HS-27A (cell line): ENCODE results near the gene HIGD2A.

ENCODE experiments used
- DNase-seq: peaks from one replicate; pipeline ENCODE4 v3.0.0-alpha.2; 2012; ENCODE audit warnings: low read depth, missing footprints

Gene HIGD2A

DNA sequence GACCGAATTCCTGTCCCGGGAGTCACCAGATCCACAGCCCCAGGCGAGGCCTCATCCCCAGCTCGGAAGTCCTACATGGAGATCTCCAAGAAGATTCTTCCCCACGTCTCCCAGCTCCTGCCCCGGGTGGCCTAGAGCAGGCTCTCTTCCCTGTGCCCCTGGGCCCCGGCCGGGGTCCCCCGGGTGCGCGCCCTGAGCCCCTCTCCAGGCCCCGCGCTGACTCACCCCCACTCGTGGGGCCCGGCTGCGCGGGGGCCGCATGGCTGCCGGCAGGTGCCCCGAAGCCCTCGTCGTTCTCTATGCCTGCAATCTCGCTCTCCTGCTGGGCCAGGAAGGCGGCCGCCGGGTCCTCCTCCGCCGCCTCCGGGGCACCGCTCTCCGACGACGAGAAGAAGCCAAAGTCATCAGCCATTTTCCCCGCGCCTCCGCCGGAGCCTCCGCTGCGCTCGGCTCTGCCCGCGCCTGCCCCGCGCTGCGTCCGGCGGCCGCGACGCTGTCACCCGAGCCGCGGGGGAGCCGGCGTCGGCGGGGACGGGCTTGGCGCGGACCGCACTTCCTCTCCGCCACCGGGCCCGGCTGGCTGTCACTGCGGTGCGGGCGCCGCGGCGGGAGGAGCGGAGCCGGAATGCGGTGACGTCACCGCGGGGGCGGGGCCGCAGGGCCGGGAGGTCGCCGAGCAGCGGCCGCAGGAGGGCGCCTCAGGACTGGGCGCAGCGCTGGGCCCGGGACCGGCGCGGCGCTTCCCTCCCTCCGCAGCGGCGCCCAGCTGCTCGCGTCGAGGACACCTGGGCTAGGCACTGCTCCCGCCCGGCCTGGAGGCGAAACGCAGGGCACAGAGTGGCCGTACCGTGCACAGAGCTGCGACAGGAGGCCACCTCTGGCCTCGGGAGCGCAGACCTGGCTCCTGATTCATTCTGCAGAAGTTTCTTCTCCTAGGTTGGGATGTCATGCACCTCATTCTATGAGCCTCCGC is 27.7 kb downstream of the HIGD2A start, which contains the start of gene CLTB:
TSS of gene CLTB (minus strand) at position 588 of the 973 bp plus-strand sequence. CDS start at position 412, 176 bp downstream.
- peak; percentile 27 for DNase-seq

DNA sequence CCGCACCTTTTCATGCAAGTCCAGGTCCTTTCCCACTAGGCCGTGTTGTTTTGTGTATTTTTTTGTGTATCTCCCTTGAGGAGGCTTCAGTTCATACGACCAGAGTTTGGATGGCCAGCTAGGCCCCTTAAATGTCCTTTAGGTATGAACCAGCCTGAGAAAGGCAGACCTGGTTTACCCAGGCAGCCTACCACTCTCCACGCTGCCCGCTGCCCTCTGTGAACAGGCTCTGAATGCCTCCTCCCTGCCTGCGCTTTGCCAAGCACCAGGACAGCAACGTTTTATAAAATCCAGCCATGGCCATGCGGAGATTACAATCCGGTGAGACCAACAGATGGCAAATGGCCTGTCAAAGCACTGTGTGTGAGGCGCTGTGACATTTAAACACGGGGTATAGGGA is 28.4 kb downstream of the HIGD2A start:
- no peak for DNase-seq

DNA sequence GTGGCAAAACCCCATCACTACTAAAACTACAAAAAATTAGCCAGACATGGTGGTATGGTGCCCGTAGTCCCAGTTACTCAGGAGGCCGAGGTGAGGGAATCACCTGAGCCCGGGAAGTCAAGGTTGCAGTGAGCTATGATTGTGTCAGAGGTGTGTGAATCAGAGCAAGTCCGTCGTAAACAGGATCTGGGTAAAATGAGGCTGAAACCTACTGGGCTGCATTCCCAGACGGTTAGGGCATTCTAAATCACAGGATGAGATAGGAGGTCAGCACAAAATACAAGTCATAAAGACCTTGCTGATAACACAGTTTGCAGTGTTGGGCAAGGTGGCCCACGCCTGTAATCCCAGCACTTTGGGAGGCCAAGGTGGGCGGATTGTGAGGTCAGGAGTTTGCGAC is 29.7 kb downstream of the HIGD2A start:
- DNase-seq, result no peak

DNA sequence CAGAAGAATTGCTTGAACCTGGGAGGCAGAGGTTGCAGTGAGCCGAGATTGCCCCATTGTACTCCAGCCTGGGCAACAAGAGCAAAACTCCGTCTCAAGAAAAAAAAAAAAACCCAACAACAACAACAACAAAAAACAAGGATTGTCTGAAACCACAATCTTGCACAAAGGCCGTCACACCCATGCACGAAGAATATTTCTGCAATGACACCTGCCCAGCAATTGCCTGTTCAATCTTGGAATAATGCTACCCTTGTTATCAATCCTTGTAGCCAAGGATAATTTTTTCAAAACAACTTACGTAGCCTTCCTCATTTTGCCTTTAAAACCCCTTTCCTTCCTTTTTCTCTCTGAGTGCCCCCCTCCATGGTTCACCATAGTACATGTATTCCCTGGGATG is 31.5 kb downstream of the HIGD2A start:
- no peak for DNase-seq

DNA sequence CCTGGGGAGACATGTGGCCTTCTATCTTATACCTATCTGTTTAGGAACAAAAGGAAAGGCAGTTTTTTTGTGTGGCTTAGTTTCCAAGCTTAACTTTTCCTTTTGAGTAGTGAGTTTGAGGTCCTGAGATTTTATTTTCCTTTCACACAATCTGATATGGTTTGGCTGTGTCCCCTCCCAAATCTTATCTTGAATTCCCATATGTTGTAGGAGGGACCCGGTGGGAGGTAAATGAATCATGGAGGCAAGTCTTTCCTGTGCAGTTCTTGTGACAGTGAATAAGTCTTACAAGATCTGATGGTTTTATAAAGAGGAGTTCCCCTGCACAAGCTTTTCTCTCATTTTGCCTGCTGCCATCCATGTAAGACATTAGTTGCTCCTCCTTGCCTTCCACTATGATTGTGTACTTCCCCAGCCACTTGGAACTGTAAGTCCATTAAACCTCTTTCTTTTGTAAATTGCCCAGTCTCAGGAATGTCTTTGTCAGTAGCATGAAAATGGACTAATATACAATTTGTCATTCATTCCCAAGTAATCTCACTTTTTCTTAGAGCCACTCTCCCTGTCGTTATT is 32.5 kb downstream of the HIGD2A start:
- DNase-seq, result no peak

DNA sequence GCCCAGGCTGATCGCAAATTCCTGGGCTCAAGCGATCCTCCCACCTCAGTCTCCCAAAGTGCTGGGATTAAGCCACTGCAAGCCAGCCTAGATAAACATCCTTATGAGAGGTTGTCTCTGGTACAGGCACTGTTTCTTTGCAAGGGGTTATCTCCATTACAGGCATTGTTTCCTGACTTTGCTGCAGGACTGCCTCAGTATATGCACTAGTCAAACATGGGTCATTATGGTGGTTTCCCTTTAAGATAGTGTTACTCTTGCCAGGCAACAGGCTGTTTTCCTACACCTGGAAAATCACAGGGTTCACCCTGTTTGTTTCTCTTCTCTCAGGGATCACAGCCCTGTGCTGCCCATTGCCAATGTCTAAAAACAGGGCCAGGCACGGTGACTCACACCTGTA is 35.6 kb downstream of the HIGD2A start:
- DNase-seq, result no peak

DNA sequence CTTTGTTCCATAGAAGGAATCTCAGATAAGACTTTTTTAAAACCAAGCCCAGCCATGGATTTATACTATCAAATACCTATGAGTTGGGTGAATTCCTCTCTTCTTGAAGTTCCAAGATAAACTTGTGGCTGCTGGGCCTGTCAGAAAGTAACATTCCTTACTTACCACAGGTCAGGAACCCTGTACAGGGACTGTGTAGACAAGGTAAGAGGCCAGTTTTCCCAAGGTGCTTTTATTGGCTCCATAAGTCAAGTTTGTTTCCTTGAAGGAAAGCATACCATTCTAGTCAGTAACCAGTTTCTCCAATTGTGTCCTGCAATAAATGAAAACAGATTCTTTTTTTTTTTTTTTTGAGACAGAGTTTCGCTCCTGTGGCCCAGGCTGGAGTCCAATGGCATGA is 36.6 kb downstream of the HIGD2A start:
- DNase-seq, result no peak

DNA sequence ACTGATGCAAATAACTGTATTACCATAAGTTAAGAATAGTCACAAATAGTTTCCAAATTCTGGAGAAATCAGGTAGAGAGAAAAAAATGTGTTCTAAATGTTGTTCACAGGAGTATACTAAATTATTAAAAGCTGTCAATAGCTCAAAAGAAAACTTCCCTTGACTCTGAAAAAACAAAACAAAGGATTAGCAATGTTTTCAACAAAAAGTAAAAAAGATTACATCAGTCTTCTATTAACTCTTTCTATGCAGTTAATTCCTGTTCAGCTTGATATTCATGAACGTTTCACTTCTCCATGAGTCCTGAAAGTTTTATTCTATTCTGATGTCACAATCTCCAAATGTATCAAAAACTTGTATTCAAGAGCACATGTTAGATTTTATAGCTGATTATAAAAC is 37.2 kb downstream of the HIGD2A start:
- DNase-seq, result no peak

DNA sequence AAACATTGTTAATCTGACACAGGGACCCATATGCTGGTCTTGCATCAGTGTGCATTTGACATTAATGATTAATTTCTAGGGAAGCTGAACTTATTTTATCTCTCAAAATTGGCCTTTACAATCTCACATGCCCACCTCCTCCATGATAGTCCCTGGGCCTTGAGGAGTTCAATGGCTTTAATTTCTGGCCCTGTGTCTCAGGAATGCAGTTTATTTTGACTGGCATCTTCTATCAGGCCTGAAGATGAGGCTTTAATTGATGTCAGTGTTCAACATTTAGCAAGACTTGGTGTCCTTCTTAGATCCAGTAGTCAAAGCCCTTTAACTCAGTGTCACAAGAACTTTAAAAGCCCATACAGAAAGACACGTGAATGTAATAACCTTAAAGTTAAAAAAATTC is 38.3 kb downstream of the HIGD2A start:
- DNase-seq, result no peak

DNA sequence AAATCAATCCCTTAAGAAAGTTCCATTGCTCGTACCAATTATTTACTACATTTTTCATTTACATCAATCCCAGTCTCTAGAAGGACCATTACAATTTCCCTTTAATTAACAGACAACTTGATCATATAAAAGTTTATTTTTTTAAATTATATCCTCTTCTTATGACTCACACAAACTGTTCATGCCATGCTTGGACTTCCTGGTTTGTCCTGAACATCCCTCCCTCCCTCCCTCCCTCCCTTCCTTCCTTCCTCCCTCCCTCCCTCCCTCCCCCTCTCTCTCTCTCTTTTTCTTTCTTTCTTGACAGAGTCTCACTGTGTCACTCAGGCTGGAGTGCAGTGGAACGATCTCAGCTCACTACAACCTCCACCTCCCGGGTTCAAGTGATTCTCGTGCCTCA is 39.4 kb downstream of the HIGD2A start:
- no peak for DNase-seq

DNA sequence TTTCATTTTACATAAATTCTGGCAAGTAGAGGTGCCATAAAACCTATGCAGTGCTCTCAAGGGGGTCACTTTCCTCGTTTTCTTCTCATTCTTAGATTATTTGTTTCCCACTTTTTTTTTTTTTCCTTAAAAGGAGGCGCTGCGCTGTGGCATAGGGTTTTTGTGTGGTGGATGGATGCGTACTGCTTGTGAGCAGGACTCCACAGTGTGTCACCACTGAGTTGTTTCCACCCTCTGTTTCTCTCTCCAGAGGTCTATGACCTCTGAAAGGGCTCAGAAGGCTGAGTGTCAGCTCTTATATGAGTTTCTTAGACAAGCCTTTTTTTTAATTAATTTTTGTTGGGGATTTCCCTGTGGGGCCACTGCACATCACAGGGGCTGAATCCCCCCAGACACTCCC is 41.4 kb downstream of the HIGD2A start:
- no peak for DNase-seq

DNA sequence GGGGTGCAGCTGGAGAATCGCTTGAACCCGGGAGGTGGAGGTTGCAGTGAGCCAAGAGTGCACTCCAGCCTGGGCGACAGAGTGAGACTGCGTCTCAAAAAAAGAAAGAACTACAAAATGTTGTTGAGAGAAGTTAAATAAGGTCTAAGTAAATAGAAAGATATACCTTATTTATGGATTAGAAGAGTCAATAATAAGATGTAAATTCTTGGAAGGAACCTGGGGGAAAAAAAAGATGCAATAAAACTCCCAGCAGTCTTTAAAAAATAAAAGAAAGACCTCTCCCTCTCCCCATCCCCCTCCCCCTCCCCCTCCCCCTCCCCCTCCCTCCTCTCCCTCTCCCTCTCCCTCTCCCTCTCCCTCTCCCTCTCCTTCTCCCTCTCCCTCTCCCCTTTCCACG is 44.2 kb downstream of the HIGD2A start:
- no peak for DNase-seq

DNA sequence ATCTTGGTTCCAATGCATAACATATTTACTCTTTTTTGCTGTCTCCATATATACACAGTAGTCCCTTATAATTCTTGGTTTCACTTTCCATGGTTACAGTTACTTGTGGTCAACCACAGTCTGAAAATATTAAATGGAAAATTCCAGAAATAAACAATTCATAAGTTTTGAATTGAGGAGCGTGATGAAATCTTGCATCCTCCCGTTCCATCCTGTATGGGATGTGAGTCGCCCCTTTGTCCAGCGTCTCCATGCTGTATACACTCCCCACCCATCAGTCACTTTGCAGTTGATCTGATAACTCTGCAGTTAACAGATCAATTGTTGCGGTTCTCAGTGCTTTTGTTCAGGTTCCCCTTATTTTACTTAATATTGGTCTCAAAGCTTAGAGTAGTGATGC is 48.1 kb downstream of the HIGD2A start:
- DNase-seq, result no peak

DNA sequence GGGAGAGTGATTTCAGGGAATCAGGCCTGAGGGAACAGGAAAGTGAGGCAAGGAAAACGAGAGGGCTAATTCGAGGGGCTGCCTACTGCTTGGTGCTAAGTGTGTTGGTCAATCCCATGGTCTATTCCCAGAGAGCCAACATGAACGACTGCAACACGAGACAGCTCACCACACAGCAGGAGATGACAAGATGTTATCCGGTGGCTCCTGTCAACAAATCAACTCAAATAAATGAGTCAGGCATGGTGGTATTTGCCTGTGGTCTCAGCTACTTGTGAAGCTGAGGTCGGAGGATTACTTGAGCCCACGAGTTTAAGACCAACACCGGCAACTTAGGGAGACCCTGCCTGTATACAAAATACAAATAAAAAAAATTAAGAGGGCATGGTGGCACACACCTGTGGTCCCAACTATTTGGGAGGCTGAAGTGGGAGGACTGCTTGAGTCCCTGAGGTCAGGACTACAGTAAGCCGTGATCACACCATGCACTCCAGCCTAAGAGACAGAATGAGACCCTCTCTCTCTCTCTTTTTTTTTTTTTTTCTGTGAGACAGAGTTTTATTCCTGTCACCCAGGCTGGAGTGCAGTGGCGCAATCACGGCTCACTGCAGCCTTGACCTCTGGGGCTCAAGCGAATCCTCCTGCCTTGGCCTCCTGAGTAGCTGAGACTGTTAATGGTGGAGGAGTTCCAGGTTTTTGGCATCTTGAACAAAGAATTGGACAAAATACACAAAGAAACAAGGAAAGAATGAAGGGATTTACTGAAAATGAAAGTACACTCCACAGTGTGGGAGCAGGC is 50.6 kb downstream of the HIGD2A start:
- DNase-seq, result no peak
